HG02885 (cell line): ENCODE results near the gene ZNF695.
"Not testable (repeated sequence)": the region's sequence is repeated elsewhere in the genome, so short reads cannot be mapped to it uniquely, and the experiment has no call there.

Source experiments
- ATAC-seq: cut with Tn5 transposase; IDR thresholded peaks from one replicate; pipeline ENCODE4 v1.9.1; 2021; ENCODE audit warnings: mild to moderate bottlenecking; ENCODE audit not compliant: unreplicated experiment, poor library complexity

The ZNF695 gene

DNA sequence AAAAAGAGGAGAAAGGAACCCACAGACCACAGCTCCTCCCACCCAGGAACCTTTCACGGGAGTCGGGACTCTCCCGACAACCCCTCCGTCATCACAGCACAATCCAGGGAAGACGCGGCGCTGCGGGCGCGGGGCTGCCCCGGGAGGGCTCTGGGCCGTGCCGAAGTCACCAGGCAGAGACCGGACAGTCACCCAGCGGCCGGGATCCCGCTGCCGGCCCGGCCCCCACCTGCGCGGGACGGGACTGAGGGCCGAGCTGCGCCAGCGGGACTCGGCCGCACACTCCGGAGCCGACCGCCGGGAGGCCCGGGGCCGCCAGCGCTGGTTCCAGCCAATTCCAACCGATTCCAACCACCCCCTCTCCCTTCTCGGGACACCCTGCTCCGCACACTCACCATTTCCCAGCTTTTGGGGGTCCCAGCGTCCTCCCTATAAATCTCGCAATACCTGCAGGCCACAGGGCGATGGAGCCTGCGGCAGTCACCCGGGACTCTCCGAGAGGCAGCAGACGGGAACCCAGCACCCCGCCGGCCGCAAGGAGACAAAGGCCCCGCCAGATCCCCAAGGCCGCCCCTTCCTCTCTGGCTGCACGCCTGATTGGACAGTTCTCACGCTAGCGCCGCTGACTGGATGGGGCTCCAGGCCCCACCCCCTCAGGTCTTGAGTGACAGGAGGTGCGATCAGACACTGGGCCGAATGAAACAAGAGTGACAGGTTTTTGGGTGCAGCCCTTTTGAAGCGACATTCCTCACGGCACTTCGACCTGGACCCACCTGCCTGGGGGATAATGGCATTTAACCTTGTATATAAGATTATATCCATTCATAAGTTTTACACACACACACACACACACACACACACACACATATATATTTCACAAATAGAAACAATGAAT, at the start of gene ZNF695:
ZNF695 (minus strand) TSS at position 547 of the 895 bp plus-strand sequence; CDS start at position 398, 149 bp downstream.
- ATAC-seq: peak; percentile 99

DNA sequence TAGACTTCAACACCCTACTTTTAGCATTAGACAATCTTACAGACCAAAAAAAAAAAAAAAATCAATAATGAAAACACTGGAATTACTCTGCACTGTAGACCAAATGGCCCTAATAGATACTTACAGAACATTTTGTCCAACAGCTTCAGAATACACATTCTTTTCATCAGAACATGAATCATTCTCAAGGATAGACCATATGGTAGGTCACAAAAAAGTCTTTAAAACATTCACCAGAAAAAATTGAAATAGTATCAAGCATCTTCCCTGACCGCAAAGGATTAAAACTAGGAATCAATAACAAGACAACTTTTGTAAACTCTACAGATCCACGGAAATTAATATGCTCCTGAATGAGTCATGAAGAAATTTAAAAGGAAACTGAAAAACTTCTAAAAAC, 48.2 kb upstream of the ZNF695 start:
- ATAC-seq: no peak

GRCh38 chr1:247054992-247055415, 47.1 kb upstream of the ZNF695 start:
- ATAC-seq: no peak

- ATAC-seq: no peak
Observed at GRCh38 chr1:247047702-247048101, 39.8 kb upstream of the ZNF695 start.

DNA sequence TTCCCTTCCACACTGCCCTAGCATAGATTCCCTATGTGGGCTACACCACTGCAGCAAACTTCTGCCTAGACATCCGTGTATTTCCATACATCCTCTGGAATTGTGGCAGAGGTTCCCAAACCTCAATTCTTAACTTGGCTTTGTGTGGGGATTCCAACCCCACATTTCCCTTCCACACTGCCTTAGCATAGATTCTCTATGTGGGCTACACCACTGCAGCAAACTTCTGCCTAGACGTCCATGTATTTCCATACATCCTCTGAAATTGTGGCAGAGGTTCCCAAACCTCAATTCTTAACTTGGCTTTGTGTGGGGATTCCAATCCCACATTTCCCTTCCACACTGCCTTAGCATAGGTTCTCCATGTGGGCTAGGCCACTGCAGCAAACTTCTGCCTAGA, 39.4 kb upstream of the ZNF695 start:
- ATAC-seq: no peak

- ATAC-seq: no peak
Observed at GRCh38 chr1:247043406-247043805, 35.5 kb upstream of the ZNF695 start.

DNA sequence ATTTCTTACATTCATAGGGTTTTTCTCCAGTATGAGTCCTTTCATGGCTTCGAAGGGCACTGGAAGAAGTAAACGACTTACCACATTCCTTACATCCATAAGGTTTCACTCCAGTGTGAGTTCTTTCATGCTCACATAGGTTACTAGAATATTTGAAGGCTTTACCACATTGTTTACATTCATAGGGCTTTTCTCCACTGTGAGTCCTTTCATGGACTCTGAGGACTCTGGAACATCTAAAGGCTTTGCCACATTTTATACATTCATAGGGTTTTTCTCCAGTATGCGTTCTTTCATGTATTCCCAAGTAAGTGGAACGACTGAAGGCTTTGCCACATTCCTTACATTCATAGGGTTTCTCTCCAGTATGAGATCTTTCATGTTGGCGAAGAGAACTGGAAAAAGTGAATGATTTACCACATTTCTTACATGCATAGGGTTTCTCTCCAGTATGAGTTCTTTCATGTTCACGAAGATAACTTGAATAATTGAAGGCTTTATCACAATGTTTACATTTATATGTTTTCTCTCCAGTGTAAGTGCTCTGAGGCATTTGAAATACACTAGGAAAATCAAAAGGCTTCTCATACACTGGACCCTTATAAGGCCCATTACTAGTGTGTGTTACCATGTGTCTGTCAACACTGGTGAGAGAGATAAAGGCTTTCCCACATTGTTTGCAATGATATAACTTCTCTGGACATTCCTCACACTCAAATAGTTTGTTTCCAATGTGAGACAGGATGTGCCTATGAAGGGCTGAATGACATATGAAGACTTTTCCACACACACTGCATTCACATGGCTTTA, 29.9 kb upstream of the ZNF695 start:
- no peak for ATAC-seq

- ATAC-seq: not testable (repeated sequence)
Observed at GRCh38 chr1:247032306-247032705, 24.4 kb upstream of the ZNF695 start.

DNA sequence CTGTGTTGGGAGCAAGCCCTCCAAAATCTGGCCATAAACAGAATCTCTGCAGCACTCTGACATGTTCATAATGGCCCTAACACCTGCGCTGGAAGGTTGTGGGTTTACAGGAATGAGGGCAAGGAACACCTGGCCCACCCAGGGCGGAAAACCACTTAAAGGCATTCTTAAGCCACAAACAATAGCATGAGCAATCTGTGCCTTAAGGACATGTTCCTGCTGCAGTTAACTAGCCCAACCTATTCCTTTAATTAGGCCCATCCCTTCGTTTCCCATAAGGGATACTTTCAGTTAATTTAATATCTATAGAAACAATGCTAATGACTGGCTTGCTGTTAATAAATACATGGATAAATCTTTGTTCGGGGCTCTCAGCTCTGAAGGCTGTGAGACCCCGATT, 16.8 kb upstream of the ZNF695 start:
- ATAC-seq: not testable (repeated sequence)

DNA sequence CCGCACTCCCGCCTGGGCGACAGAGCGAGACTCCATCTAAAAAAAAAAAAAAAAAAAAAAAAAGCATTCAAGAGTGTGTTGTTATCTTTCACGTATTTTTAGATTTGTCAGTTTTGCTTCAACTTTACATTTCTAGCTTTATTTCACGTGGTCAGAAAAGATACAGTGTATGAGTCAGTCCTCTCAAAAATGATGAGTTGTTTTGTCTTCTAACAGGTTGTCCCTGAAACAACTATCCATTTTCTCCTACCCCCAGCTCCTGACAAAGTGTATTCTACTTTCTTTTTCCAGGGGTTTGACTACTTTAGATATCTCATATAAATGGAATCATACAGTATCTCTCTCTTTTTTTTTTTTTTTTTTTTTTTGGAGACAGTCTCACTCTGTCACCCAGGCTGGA, 5.5 kb upstream of the ZNF695 start:
- ATAC-seq: no peak

GRCh38 chr1:247008406-247008799, 546 bp upstream of the ZNF695 start:
- no peak for ATAC-seq

DNA sequence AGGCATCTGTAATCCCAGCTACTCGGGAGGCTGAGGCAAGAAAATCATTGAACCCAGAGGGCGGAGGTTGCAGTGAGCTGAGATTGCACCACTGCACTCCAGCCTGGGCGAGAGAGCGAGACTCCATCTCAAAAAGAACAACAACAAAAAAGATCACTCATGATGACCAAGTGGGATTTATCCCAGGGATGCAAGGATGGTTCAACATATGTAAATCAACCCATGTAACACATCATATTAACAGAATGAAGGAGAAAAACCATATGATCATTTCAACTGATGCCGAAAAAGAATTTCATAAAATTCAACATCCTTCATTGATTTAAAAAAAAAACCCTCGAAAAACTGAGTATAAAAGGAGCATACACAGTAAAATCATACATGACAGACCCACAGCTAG, 3.8 kb downstream of the ZNF695 start:
- not testable (repeated sequence) for ATAC-seq

DNA sequence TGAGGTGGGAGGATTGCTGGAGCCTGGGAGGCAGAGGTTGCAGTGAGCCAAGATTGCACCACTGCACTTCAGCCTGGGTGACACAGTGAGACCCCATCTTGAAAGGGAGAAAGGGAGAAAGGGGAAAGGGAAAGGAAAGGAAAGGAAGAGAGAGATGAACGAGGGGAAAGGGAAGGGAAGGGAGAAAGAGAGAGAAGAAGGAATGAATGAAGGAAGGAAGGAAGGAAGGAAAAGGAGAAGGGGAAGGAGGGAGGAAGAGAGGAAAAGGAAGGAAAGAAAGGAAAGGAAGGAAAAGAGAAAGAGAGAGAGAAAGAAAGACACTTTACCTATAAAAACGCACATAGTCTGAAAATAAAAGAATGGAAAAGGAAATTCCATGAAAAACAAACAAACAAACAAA, 18.0 kb downstream of the ZNF695 start:
- ATAC-seq: no peak

GRCh38 chr1:246988316-246988715, 19.5 kb downstream of the ZNF695 start:
- ATAC-seq: no peak

DNA sequence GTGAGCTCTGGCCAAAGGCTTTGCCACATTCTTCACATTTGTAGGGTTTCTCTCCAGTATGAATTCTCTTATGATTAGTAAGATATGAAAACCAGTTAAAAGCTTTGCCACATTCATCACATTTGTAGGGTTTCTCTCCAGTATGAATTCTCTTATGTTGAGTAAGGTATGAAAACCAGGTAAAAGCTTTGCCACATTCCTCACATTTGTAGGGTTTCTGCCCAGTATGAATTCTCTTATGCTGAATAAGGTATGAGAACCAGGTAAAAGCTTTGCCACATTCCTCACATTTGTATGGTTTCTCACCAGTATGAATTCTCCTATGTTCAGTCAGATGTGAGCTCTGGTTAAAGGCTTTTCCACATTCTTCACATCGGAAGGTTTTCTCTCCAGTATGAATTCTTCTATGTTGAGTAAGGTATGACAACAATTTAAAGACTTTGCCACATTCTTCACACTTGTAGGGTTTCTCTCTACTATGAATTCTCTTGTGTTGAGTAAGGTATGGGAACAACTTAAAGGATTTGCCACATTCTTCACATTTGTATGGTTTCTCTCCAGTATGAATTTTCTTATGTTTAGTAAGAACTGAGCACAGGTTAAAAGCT, 20.7 kb downstream of the ZNF695 start:
- ATAC-seq: no peak

DNA sequence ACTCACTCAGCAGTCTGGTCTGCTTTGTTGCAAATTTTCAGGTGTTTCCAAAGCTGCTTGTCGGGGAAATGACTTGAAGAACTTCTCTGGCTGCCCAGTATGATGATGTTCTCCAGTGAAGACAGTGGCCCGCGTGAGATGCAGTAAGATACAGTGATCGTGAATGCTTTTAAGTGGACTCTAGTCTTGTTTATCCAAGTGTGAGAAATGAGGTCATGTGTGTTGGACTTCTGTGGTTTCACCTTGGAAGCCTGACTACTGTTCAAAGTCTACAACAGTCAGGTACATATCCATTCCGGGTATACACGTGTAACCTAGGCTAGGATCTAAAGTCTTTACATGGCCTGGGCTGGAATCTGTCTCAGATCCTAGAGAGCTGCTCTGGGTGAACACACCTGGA, 29.1 kb downstream of the ZNF695 start:
- no peak for ATAC-seq

- no peak for ATAC-seq
Observed at GRCh38 chr1:246978281-246978680, 29.6 kb downstream of the ZNF695 start.

DNA sequence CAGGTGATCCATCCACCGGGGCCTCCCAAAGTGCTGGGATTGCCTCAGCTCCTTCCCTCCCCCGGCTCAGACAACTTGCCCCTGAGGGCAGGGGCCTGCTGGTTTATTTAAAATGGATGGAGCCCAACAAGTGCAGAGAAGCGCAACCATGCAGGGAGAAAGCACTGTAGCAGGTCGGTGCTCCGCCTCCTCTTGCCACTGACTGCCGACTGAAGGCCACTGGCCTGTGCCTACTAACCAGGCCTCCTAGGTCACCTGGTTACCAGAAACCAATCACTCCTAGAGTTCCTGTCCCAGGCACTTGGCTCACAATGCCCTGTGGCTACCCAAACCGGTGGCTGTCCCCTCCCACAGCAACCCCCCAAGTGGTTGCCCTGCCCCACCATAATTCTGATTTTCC, 35.9 kb downstream of the ZNF695 start:
- ATAC-seq: no peak

DNA sequence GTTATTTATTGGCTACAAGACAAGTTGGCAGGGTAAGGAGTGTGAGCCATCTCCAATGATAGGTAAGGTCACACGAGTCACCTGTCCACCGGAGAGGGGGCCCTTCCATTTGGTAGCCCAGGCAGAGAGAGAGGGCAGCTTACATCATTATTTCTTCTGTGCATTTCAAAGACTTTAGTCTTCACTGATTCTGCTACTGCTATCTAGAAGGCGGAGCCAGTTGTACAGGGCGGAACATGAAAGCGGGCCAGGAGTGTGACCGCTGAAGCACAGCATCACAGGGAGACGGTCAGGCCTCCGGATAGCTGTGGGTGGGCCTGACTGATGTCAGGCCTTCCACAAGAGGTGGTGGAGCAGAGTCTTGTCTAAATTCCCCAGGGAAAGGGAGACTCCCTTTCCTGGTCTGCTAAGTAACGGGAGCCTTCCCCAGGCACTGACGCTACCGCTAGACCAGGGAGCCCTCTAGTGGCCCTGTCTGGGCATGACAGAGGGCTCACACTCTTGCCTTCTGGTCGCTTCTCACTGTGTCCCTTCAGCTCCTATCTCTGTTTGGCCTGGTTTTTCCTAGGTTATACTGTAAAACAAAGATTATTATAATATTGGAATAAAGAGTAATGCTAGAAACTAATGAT, 36.7 kb downstream of the ZNF695 start:
- no peak for ATAC-seq

GRCh38 chr1:246969621-246970020, 38.2 kb downstream of the ZNF695 start:
- no peak for ATAC-seq
